DMS79 treated with DMSO at 0.1 percent for 48 hours (cell line): Measurements from ENCODE around the gene DUSP15.

Source experiments
- DNase-seq: peaks from one replicate; lab custom pipeline; 2025; lab: John Stamatoyannopoulos, UW

DUSP15 gene

GRCh38 chr20:31894980-31895675, 24.8 kb upstream of the DUSP15 start:
- DNase-seq, result no peak

- DNase-seq, result no peak
These were observed 20.3 kb upstream of the DUSP15 start for GRCh38 chr20:31890646-31891045.

GRCh38 chr20:31883829-31884228, 13.5 kb upstream of the DUSP15 start:
- DNase-seq, result no peak

GRCh38 chr20:31881945-31882344, 11.6 kb upstream of the DUSP15 start:
- DNase-seq, result no peak

- DNase-seq, result peak; percentile 95
These were observed 9.0 kb upstream of the DUSP15 start for GRCh38 chr20:31879143-31879987.

GRCh38 chr20:31877684-31878083, 7.4 kb upstream of the DUSP15 start:
- DNase-seq, result no peak

- DNase-seq, result no peak
These were observed 5.3 kb upstream of the DUSP15 start for GRCh38 chr20:31875671-31876070.

GRCh38 chr20:31872406-31872805, 2.1 kb upstream of the DUSP15 start:
- DNase-seq, result peak; percentile 54

- no peak for DNase-seq
These were observed 1.3 kb upstream of the DUSP15 start for GRCh38 chr20:31871618-31871954.

- DNase-seq, result no peak
These were observed 645 bp upstream of the DUSP15 start for GRCh38 chr20:31870726-31871617.

- no peak for DNase-seq
These were observed 720 bp downstream of the DUSP15 start for GRCh38 chr20:31869673-31869941.

- DNase-seq, result no peak
These were observed 1.3 kb downstream of the DUSP15 start for GRCh38 chr20:31868853-31869672.

GRCh38 chr20:31866221-31866620, 4.1 kb downstream of the DUSP15 start:
- DNase-seq, result no peak

- no peak for DNase-seq
These were observed 5.6 kb downstream of the DUSP15 start for GRCh38 chr20:31864521-31865400.

- no peak for DNase-seq
These were observed 6.8 kb downstream of the DUSP15 start for GRCh38 chr20:31863296-31864085.

GRCh38 chr20:31862506-31862905, 7.8 kb downstream of the DUSP15 start:
- no peak for DNase-seq

- DNase-seq, result no peak
These were observed 8.2 kb downstream of the DUSP15 start for GRCh38 chr20:31862157-31862470.

- DNase-seq, result peak; percentile 63
These were observed 8.8 kb downstream of the DUSP15 start for GRCh38 chr20:31861385-31862156.

- DNase-seq, result peak; percentile 35
These were observed 9.3 kb downstream of the DUSP15 start for GRCh38 chr20:31861135-31861384.
